ENCODE measurements around the gene SERPINB6.
"Not testable (repeated sequence)": the region's sequence is repeated elsewhere in the genome, so short reads cannot be mapped to it uniquely, and the experiment has no call there.

The SERPINB6 gene

DNA sequence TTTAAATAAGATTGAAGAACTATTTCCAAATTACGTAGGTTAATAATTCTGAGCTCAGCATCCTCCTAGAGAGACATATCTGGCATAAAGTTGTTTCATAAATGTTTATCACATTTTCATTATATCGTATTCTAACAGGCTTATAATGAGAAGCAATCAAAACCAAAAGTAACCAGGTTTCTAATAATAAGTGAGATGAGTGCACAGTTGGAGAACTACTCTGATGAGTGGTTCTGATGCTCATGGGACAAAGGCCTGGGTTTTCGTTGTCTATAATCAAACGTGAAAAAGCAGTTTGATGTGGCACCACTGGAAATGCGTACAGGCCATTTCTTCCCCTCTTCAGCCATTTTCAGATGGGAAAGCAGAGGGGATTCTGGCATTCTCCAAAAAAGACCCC lies 4.7 kb upstream of the SERPINB6 start:
- DNase-seq: no peak

DNA sequence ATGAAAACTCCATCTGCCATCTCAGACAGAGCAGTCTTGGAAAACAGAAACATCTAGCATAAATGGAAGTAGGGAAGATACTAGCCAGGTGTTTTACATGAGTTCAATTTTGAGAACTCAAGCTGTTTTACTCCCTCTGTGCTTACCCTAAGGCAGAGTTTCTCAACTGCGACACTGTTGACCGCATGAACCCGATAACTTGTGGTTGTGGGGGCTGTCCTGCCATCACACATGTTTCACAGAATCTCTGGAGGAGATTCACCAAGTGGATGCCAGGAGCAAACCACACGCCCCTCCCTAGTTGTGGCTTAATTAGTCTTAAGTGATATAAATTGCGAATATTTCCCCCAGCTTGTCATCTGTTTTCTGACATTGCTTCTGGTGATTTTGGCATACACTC lies 2.3 kb upstream of the SERPINB6 start:
- DNase-seq: no peak

DNA sequence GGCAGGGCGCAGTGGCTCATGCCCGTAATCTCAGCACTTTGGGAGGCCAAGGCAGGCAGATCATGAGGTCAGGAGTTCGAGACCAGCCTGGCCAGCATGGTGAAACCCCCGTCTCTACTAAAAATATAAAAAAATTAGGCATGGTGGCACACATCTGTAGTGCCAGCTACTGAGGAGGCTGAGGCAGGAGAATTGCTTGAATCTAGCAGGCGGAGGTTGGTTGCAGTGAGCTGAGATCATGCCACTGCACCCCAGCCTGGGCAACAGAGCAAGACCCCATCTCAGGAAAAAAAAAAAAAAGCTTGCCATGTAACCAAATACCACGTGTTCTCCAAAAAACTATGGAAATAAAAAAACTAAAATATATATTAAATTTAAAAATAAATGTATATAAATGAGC lies 1.8 kb upstream of the SERPINB6 start:
- DNase-seq: not testable (repeated sequence)

DNA sequence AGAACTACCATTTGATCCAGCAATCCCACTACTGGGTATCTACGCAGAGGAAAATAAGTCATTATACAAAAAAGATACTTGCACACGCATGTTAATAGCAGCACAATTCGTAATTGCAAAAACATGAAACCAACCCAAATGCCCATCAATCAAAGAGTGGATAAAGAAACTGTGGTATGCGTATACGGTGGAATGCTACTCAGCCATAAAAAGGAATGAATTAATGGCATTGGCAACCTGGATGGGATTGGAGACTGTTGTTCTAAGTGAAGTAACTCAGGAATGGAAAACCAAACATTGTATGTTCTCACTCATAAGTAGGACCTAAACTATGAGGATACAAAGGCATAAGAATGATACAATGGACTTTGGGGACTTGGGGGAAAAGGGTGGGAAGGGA lies 1.3 kb upstream of the SERPINB6 start:
- not testable (repeated sequence) for DNase-seq

DNA sequence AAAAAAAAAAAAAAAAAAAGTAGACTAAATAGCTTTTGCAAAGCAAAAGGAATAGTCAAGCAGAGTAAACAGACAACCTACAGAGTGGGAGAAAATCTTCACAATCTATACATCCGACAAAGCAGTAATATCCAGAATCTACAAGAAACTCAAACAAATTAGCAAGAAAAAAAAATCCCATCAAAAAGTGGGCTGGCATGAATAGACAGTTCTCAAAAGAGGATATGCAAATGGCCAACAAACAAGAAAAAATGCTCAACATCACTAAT lies 786 bp upstream of the SERPINB6 start:
- DNase-seq: not testable (repeated sequence)

DNA sequence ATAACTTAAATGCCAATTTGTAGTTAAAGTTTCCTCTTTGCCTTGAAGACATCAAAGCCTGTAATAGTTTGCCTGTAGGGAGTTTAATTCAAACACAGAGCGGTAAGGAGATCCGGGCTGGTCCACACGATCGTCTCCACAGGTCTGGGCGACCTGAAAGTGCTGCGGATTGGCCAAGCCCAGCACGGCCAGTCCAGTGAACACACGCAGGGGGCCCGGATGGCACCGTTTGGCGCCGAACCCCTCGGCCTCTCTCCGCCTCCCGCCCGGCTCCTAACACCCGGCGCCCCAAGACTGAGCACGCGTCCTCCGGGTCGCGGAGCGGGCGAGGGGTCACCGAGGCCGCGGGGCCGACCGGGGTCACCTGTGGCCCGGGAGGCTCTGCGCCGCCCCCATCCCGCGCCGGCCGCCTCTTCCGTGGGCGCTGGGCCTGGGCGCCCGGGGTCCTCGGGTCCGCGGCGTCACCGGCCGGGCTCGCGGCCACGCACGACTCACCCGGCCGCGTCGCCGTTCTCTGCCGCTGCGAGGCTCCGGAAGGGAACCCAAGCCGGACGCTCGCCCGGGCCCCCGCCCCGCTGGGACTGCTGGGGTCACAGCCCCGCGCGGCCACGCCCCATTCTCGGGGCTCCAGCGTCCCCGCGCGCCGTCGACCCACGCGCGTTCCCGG lies 481 bp downstream of the SERPINB6 start:
- DNase-seq: peak; percentile 49 to 73

DNA sequence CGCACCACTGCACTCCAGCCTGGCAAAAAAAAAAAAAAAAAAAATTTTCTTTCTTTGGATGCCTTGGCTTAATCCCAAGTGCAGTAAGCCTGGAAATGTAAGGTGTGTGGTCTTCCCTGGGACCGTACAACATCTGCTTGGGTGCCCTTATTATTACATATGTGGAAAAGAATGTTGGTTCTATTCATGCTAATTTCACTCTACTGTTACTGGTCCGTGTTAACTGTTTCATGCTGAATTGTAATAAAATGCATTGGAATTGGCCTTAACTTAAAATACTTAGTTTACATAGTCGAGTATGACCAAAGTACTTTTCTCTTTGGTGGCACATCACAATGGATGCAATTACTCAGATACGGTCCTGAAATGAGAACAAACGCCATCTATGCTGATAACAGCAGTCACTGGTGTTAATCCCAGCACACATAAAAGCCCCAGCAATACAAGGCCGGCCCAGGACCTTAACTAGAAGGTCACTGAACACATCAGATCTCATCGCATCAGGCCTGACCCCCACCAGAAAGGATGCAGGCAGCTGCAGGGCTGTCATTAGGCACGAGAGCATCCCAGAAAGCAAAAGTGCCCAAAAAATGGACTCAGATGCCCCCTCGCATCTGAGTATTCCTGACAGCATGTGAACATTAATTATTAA lies 1.2 kb downstream of the SERPINB6 start:
- DNase-seq: no peak

DNA sequence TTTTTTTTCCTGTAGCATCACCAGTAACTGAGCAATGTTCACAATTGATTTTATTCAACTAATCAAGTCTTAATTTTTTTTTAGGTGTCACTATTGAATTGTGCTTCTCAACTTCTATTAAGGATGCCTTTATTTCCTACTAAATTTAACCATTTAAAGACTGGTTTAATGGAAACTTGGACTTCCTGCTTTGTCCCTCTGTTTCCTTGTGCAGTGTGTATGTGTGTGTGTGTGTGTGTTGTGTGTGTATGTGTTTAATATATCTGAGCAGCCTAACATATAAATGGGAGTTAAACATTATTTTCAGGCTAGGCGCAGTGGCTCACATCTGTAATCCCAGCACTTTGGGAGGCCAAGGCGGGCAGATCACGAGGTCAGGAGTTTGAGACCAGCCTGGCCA lies 1.8 kb downstream of the SERPINB6 start:
- DNase-seq: no peak

DNA sequence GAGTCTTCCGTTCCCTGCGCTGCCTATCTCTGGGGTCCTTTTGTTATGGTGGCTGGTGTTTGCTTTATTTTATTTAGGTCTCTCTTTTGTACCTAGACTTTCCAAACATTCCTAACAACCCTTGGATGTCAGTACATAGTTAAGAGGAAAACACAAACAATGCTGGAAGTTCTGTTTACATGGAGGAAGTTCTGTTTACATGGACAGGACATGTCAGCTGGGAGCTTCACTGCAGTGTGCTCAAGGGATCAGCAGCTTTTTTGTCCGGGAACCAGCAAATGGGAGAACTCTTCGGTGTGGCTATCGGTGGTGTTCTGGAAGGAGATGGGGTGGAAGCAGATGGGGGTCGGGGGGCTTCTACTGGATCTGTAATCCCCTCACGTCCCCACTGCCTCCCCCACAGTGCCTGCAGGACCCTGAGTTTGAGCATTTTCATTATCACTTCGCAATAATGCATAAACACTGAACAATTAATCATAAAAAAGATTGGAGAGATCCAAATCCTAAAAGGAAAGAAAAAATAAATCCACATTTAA lies 2.7 kb downstream of the SERPINB6 start:
- no peak for DNase-seq

DNA sequence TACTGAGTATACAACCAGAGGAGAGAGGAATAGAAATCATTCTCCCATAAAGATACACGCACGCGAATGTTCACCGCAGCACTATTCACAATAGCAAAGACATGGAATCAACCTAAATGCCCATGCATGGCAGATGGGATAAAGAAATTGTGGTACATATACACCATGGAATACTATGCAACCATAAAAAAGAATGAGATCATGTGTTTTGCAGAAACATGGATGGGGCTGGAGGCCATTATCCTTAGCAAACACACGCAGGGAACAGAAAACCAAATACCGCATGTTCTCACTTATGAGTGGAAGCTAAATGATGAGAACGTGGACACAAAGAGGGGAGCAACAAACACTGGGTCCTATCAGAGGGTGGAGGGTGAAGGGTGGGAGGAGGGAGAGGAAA lies 3.4 kb downstream of the SERPINB6 start:
- no peak for DNase-seq

DNA sequence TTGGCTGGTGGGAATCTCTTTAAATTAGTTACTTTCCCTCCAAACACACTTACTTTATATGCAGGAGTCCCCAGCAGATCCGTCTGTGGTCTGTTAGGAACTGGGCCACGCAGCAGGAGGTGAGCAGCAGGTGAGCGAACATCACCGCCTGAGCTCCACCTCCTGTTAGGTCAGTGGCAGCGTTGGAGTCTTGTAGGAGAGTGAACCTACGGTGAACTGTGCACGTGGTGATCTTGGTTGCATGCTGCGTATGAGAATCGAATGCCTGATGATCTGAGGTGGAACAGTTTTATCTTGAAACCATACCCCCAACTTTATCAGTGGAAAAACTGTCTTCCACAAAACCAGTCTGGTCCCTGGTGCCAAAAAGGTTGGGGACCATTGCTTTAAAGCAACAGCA lies 5.0 kb downstream of the SERPINB6 start:
- no peak for DNase-seq

DNA sequence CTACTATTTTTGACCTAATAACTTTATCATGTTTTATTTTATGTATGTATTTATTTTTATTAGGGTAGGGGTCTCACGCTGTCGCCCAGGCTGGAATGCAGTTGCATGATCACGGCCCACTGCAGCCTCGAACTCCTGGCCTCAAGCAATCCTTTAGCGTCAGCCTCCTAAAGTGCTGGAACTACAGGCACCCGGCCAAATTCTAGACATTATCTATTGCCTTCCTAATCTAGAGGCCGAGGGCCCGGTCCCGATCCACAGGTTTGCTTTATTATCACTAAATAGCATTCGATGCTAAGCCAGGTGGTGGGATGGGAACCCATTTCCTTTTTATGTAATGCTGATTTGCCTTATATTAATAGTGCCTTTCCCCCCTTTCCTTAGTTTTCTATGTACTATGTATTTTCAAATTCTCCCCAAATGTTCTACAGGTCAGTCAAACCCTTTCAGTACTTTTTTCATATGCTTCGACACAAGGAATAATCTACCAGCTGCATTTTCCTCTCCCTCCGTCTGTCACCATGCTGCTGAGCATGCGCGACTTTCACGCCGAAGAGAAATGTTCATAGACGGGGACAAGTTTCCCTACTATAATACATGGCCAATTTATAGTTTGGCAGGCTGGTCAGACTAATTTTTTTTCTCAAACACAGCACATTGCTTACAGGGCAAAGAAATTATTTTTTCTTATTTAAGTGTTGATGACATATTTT lies 6.4 kb downstream of the SERPINB6 start:
- no peak for DNase-seq

DNA sequence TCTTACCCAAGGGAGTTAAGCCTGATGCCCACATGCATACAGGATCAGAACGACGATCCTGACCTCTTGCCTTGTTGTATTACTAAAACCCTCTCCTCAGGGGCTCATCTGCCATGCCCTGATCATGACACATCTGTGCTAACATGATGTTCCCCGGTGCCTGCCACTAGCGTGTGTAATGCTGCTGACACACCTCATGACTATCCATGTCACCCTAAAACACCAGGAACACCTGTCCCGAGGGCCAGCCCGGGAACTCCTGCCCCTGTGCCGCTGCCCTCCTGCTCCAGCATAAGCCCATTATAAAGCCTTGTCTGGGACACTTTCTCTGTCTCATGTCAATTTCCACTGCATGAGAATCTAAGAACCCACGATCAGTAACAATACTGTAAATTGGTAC lies 7.6 kb downstream of the SERPINB6 start:
- no peak for DNase-seq

DNA sequence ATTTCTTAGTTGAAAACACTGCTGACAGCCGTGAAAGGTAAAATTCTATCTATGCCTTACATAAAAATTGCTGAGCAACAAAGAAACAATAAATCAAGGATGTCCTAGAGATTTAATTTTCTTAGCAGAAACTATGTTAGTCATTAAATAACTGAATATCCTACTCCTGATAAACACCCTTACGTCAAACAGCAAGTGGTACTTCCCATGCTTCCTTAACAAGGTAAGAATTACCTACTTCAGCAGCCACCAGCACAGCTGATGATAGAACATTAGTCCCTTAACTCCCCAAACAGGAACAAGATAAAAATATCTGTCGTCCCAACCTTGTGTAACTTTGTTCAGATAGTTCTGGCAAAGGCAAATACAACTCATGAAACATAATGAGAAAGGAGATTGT lies 8.7 kb downstream of the SERPINB6 start:
- DNase-seq: no peak

DNA sequence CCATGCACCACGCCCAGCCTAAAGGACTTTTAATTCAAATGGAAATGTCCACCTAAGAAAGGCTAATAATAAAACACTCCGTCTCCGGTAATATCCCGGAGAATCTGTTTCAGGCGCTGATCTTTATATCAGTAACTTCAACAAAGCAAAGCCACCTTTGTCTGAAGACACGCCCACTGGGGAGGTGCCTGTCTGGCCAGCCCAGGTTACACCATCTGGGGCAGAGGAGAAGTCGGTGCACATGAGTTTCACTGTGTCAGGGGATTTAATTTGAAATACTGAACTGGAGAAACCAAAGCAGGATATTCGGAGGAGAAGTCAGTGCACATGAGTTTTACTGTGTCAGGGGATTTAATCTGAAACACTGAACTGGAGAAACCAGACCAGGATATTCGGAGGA lies 9.4 kb downstream of the SERPINB6 start:
- no peak for DNase-seq

DNA sequence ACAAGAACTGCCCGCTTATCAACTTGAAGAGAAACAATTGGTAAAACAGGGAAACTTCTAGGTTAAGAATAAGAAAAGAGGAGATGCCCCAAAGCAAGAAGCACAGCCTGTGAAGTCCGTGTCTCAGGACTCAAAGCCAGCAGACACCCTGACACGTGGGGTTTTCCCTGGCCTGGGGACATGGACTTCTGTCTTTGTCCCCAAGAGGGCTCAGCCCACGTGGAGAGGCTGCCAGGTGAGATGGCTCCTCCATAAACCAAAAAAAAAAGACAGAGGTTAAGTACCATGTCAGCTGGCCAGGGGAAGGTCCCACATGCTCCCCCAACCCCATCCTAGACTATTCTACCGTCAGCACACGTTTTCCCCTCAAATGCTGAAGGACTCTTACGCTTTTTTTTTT lies 9.9 kb downstream of the SERPINB6 start:
- no peak for DNase-seq

DNA sequence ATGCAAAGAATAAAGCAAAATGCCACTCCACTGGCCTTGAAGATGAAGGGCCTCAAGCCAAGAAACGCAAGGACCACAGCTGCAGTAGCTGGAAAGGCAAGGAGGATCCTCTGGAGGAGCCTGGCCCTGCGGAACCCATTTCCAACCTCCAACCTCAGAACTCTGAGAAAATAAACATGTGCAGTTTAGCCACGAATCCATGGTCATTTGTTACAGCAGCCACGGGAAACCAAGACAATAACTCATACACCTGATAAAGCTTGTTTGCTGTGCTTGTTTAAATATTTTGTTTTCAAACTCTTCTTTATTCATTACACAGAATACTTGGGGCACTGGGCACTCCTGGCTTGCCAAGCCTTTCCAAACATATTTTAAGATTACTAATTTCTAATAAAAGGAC lies 10.4 kb downstream of the SERPINB6 start:
- no peak for DNase-seq

DNA sequence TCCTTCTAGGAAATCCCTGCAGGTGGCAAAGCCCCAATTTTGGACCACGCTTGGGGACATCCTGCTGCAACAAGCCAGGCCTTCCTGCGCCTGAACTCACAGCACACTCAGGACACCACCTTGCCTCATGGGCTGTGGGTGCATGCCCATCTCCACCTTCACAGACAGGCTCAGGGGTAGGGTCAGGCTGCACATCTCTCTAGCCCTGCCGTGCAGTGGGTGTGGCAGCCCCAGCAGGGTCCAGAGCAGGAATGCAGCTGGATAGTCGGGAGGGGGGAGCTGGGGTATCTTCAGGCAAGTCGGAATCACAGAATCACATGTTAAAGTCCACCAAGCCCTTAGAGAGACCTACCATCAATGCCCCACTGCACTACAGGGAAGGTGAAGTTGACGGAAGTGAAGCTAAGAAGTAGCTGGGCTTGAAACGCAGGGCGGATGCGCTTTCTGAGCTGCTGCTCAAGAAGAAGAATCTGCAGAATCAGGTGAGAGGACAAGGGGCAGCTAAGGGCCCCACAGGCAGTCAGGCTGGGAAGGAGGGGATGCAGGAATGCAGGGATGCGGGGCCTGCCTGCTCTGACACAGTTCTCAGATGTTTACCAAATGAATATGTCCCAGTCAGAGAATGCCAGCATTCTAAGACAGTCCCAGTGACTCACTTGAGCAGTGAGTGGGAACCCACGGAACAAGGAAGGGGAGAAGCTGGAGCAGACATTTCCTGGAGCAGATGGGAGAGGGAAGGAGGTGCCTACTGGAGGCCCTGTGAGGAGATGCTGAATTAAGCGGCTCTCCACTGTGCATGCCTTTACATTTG lies 11.3 kb downstream of the SERPINB6 start:
- DNase-seq: no peak

DNA sequence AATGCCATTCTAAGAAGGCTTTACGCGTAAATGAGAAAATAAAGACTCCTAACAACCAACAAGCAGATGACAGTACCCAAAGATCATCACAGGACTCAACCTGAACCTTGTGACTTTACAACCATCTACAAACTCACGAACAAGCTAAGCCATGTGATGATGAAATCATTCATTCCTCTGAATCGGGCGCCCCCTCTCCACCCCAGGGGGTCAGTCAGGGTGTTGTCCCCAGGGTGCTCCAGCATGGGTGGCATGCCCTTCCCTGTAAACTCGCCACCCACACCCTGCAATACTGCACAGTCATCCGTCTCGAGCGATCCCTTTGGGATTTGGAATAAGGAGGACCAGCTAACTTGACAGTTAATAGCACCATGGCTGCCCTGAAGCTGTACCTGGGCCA lies 12.6 kb downstream of the SERPINB6 start:
- no peak for DNase-seq

DNA sequence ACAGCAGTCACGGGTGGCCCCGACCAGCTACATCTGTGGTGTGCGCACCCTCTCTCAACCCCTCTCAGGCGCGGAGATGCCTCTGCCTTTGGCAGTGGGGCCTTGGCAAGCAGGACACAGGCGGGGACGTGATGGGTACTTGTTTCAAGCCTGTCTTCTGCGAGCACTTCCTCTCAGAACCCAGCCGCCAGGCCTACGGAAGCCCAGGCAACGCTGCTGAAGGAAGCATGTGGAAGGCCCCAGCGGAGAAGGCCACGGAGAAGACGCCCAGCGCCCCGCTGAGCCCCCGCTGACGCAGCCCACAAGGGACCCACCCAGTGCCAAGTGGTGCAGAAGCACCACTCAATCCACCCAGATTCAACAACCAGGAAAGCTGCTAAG lies 13.0 kb downstream of the SERPINB6 start:
- no peak for DNase-seq

DNA sequence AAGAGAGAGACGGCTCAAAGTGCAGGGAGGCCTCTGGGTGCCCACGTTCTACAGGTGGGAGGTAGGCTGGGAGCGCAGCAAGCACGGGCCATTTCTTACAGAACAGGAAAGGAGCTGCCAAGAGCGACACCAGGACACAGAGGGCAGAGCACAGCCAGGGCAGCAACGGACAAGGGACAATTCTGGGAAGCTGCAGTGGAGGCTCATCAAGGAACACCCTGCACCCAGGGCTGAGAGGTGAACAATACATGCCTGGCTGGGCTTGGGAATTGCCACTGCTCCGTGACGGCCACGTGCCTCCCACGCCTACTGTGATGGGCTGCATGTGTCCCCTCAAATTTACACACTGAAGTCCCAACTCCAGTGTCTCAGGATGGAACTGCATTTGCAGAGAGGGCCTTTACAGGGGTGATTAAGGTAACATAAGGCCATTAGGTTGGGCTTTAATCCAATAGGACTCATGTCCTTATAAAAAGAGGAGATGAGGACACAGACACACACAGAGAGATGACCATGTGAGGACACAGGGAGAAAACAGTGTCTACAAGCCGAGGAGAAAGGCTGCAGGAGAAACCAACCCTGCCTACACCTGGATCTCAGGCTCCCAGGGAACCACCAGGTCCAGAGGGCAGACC lies 13.6 kb downstream of the SERPINB6 start:
- DNase-seq: no peak

DNA sequence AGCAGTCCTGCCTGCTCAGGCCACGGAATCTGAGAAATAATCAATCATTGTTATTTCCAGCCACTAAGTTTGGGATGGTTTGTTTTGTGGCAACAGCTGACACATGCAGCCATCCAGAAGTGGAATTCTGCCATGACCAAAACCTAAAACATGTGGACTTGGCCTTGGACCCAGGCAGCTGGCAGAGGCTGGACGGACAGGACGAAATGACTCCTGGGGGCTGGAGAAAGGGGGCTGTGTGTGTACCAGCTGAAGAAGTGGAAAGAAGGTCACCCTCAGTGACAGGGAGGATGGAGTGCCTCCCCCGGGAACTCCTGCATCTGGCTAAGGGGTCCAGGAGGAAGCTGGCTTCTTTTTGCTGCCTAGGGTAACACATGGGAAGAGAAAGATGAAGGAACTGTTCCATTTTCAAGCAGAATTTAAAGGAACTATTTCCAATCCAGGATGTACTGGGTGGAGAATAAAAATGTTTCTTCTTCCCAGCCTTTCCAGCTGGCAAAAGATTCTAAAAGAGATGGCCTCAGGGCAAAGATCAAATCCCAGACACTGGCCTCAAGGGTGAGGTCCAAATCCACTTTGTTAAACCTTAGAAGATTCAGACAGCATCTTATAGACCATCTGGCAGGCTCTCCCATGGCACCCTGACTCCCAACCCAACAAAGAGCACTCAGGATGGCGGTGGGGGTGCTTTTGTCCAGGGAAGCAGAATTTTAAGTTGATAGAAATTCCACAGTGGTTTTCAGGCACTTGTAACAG lies 14.3 kb downstream of the SERPINB6 start:
- no peak for DNase-seq
